HG02943 (cell line): ENCODE data around the gene CCNF.

Experiments
- ATAC-seq: cut with Tn5 transposase; IDR thresholded peaks from one replicate; pipeline ENCODE4 v1.9.1; 2021; ENCODE audit warnings: mild to moderate bottlenecking, low read depth, moderate library complexity; ENCODE audit not compliant: unreplicated experiment

The CCNF gene

GRCh38 chr16:2456551-2457153 is 27.4 kb downstream of the CCNF start:
- no peak for ATAC-seq

DNA sequence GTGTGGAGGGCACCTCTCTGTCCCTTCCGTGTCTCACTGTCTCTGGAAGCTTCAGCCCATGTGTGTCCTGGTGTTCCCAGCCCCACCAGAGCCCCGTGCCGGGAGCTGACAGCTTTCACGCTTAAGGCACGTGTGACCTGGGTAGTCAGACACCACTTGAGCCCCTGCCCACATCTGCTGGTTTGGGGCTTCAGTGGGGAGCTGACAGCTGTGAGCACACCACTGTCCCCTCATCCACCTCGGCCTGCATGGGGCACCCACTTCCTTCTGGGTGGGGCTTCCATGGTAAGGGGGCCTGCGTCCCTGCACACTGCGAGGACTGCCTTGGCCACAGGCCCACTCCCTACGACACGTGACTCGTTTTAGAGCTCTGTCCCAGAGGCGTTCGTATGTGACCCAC is 28.0 kb downstream of the CCNF start:
- no peak for ATAC-seq

- ATAC-seq, result no peak
Observed at GRCh38 chr16:2457946-2458345, 28.7 kb downstream of the CCNF start.

GRCh38 chr16:2458887-2459646 is 29.8 kb downstream of the CCNF start:
- ATAC-seq, result no peak

- ATAC-seq, result no peak
Observed at GRCh38 chr16:2459647-2460390, 30.6 kb downstream of the CCNF start, which contains the start of gene TEDC2. TSS of gene TEDC2 (plus strand) at chr16:2460109. CDS start at chr16:2460145, 36 bp downstream.

DNA sequence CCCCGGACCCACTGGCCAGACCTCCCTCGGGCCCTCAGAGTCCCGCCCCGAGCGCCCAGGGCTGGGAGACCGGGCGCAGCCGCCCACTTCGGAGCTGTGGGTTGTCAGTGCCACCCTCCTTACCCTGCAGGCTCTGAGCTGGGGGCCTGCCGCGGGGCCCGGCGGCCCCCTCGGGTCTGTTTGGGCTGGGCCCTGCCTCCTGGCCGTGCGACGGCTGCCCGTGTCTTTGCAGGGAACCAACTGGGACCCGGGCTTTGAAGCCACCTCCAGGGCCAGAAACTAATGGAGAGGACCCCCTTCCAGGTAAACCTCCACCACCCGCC is 31.1 kb downstream of the CCNF start:
- no peak for ATAC-seq

DNA sequence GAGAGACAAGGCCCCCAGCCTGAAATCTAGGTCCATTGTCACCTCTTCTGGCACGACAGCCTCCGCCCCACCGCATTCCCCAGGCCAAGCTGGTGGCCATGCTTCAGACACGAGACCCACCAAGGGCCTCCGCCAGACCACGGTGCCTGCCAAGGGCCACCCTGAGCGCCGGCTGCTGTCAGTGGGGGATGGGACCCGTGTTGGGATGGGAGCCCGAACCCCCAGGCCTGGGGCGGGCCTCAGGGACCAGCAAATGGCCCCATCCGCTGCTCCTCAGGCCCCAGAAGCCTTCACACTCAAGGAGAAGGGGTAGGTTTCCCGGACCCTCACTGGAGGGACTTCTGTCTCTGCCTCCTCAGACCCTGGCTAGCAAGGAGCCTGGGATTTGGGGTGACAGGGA is 31.7 kb downstream of the CCNF start:
- ATAC-seq, result no peak

DNA sequence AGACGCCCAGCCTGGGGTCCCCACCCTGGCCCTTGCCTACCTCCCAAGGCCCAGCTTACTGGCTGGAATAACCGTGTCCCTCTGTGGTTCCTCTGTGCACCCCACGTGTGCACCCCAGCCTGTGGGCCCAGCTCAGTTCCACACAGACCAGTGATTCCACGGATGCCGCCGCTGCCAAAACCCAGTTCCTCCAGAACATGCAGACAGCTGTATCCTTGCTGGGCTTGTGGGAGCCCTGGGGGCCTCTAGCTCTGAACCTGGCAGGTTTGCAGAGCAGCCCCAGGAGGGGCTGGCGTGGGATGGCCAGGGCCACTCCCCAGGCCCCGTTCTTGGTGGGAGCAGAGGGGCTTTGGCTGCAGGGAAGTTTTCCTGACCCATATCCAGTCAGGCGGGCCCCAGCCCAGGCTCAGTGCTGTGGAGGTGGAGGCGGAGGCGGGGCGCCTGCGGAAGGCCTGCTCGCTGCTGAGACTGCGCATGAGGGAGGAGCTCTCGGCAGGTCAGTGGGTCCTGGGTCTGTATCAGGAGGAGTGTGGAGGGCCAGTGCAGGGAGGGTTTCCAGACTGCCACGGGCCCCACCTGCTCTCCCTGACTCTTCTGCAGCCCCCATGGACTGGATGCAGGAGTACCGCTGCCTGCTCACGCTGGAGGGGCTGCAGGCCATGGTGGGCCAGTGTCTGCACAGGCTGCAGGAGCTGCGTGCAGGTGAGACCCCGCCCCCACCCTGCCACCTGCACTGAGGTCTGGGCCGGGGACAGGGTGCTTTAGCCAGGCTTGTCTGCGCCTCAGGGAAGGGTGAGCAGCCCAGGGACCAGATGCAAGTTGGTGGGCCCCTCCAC is 33.0 kb downstream of the CCNF start:
- ATAC-seq, result no peak

GRCh38 chr16:2464333-2464732 is 35.1 kb downstream of the CCNF start:
- no peak for ATAC-seq

DNA sequence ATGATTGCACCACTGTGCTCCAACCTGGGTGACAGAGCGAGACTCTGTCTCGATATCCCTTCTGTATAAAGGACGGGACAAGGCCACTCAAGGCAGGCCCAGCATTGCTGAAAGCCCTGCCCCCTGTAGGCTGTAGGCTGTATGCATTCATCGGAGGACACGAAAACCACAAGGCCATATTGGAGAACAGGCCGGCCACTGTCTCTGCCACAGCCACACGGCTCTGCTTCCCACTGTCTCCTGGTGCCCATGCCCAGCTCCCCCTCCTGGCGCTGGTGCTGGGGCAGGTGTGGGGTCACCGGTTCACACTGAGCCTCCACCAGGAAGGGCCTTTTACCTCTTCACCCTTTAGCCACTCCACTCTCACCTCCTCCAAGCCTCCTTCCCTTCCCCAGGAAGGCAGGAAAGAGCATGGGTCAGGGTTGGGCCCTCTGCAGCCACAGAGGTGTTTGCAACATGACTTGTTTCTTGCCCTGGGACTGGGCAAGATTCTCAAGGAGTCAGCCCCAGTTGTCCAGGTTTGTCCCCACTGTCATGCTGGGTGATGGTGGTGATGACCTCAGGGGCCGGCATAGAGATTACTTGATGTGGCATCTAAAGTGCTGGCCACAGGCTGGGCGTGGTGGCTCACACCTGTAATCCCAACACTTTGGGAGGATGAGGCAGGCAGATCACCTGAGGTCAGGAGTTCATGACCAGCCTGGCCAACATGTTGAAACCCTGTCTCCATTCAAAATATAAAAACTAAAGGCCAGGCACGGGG is 36.6 kb downstream of the CCNF start:
- no peak for ATAC-seq

GRCh38 chr16:2466667-2467527 is 37.6 kb downstream of the CCNF start:
- no peak for ATAC-seq

DNA sequence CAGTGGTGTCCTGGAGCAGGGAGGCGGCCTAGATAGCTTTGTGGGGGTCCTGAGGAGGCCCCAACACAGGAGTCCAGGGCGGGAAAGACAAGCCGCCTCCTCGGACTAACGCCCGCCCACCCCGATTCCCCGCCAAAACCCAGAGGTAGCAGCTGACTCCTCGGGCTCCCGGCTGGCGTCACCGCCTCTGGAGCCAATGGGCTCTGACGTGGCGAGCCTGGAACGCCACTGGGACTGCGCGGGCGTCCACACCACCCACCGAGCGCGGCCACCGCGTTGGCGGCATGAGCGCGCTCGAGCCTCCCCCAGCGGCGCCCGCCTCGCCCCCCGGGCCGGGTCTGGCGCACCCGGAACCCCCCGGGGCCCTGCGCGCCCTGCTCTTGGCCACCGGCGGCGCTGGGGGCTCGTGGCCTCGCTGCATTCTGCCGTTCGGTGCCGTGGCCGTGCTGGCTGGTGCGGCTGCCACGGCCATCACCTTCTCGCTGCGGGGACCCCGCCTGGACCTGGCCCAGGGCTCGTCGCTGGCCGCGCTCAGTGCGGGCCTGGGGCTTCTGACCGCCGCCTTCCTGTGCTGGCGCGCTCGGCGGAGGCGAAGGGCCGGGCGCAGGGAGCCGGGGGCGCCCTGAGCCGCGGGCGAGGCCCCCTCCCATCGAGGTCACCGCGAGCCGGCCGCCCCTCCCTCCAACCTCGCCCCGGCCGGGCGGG is 38.4 kb downstream of the CCNF start:
- ATAC-seq, result no peak

DNA sequence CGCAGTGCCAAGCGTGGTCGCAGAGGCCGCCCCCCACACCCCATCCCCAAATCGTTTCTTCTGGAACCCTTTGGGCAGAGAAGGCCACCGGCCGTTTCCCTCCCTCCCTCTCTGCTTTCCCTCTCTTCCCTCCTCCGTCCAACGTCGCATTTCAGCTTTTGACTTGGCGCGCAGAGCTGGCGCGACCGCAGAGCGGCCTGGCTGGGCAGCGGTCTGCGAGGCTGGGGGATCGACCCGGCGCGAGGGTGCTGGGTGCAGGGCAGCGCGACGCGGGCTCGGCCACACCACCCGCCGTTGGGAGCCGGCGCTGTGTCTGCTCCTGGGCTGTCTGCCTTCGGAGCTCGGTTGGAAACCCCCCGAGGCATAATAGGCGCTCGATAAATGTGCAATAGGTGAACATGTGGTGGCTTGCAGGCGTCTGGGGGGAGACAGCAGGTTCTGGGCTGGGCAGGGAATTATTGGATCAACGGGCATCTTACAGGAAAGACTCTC is 39.0 kb downstream of the CCNF start:
- no peak for ATAC-seq

DNA sequence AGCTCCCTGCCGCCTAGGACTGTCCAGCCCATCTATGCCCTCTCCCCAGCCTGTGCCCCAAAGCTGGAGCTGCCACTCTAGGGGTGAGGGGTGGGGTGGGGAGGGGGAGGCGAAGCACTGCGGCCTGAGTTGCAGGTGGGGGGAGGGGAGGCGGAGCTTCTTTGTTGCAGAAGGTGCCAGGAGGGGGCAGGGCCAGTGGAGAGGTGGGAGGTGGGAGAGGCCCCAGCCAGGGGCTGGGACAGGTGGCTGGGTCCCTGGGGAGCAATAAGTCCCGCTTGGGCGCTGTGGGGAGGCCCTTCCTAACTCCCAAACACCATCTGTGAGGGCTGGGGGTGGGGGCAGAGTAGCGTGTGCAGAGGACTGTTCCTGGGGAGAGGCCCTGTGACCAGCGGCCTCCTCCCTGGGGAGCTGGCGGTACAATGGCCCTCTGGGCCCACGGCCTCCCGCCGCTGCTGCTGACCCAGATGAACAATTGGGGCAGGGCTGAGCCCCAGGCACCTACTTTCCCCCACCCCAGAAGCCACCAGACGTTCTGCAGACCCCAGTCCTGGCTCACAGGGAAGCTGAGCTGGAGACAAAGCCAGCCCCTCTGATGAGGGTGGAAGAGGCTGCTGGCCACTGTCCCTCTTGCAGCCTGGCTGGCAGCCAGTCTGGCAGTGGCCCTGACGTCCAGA is 39.6 kb downstream of the CCNF start:
- no peak for ATAC-seq

DNA sequence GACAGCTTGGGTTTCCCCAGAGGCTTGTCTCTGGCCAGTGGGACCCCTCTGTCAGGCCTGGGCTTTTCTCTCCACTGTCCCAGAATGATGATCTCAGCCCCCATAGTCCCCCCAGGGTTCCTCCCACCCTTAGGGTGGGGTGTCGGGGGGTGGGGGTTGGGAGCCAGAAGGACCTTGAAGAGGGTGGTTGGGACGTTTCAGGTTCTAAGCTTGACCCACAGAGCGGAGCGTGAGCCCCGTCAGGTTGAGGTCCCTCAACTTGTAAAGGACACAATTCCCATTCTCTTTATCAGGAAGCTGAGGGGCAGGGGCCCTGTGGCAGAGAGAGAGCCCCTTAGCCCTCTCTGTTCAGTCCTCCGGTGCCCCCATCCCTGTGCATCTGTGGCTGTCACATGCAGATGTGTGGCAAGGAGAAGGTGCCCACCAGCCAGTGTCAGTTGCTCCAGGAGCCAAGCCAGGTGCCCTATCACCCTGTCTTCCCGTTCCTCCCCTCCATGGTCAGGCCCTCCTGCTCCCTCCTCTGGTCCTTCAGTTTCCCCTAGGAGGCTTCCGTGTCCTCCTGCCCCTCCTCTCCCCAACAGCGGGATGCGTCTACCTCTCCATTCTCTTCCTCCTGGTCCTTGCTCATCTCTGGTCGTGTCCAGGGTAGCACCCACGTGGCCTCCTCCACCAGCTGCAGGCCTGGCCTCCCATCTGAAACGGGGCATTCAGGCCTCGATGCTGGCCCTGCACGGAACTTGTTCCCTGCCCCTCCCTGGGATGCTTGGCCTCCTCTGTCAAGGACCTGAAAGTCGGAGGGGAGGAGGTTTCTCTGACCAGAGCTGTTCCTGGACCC is 40.4 kb downstream of the CCNF start:
- no peak for ATAC-seq

GRCh38 chr16:2470234-2470601 is 41.0 kb downstream of the CCNF start:
- no peak for ATAC-seq

- ATAC-seq, result no peak
Observed at GRCh38 chr16:2470603-2471015, 41.4 kb downstream of the CCNF start.
